CD4-positive, alpha-beta T cell (primary cell): ENCODE data around the gene SCYGR4. TPM values are rescaled to one million over a fixed set of nuclear protein-coding genes. Genes with fewer than 3 reads are reported as not detected.

Experiments
- total RNA-seq, 174 experiments: library from RNA in 2 of 174; stranded (reverse) in 2 of 174; gene quantifications; one replicate each; pipeline ENCODE4 v1.2.3 and lab custom pipeline; 2021 to 2026

Gene SCYGR4
- total RNA-seq, 2 experiments from 2014 or later, result not detected

Other genes starting within 250 kb of the SCYGR4 start
- gene TM4SF20, start 238.2 kb upstream of the SCYGR4 start, total RNA-seq, result not detected
- gene SCYGR1, start 229.5 kb upstream of the SCYGR4 start, total RNA-seq, result not detected
- 10 to 100 TPM; 49.9 to 55.9 TPM for gene AGFG1, start 145.3 kb upstream of the SCYGR4 start, total RNA-seq
- not detected for gene SCYGR2, start 18.6 kb upstream of the SCYGR4 start, total RNA-seq
- gene SCYGR3, start 2.7 kb upstream of the SCYGR4 start, total RNA-seq, result not detected
- gene SCYGR5, start 49.3 kb downstream of the SCYGR4 start, total RNA-seq, result not detected
- not detected for gene SLC19A3, start 100.5 kb downstream of the SCYGR4 start, total RNA-seq
- gene SCYGR6, start 107.3 kb downstream of the SCYGR4 start, total RNA-seq, result not detected
- not detected for gene SCYGR7, start 110.8 kb downstream of the SCYGR4 start, total RNA-seq
- not detected for gene SCYGR8, start 128.4 kb downstream of the SCYGR4 start, total RNA-seq
- gene CCL20, start 196.3 kb downstream of the SCYGR4 start, total RNA-seq, result 1 to 10 TPM; 1.5 to 2.2 TPM